Gastroesophageal sphincter (tissue), 4 donors: Measurements from ENCODE around the gene CNTN2. TPM values are rescaled to one million over a fixed set of nuclear protein-coding genes. Genes with fewer than 3 reads are reported as not detected.

Experiments
- ATAC-seq: fragments of 150-250 bp; one replicate; pipeline ENCODE4 v1.9.1; 2016; ENCODE audit warnings: mild to moderate bottlenecking, moderate library complexity
- H3K27ac ChIP-seq, 4 donors: fragments of 200-600 bp; sonication (generic) in 3 of 4; 1 replicate in 3 of 4; 2 replicates in 1 of 4; pipeline ENCODE4 v1.5.1; 2016 to 2019
- H3K27me3 ChIP-seq: fragments of 200-600 bp; sonication (generic); one replicate; pipeline ENCODE4 v1.5.1; 2019
- H3K36me3 ChIP-seq, 2 donors: fragments of 200-600 bp; sonication (generic); one replicate each; pipeline ENCODE4 v1.5.1; 2019; ENCODE audit warnings: control low read depth in 1 of 2
- H3K4me1 ChIP-seq, 3 donors: fragments of 200-600 bp; sonication (generic); 1 replicate in 2 of 3; 2 replicates in 1 of 3; pipeline ENCODE4 v1.5.1; 2016 to 2019; ENCODE audit warnings: control low read depth in 2 of 3
- H3K4me3 ChIP-seq, 2 donors: fragments of 200-600 bp; sonication (generic); one replicate each; pipeline ENCODE4 v1.5.1; 2019; ENCODE audit warnings: mild to moderate bottlenecking in 1 of 2, moderate library complexity in 1 of 2
- H3K9me3 ChIP-seq, 3 donors: fragments of 200-600 bp; sonication (generic); one replicate each; pipeline ENCODE4 v1.5.1; 2017 to 2019; ENCODE audit warnings: control low read depth in 2 of 3
- CTCF ChIP-seq, 4 experiments: fragments of 200-600 bp in 2 of 4; fragments of 450-650 bp in 2 of 4; sonication (generic) in 1 of 4; IDR thresholded peaks; one replicate each; pipeline ENCODE4 v1.5.1; 2017 to 2019; ENCODE audit warnings: antibody characterized with exemption in 4 of 4, mild to moderate bottlenecking in 2 of 4, moderate library complexity in 2 of 4
- EP300 ChIP-seq: sonication (generic); formaldehyde crosslinking; IDR thresholded peaks from one replicate; pipeline ENCODE4 v1.6.1; 2017; ENCODE audit warnings: antibody characterized with exemption, mild to moderate bottlenecking
- POLR2A ChIP-seq, 2 donors: fragments of 450-650 bp; IDR thresholded peaks; one replicate each; pipeline ENCODE4 v1.6.1; 2017; ENCODE audit warnings: antibody characterized with exemption in 2 of 2, mild to moderate bottlenecking in 2 of 2, moderate library complexity in 1 of 2
- POLR2AphosphoS5 ChIP-seq: sonication (generic); formaldehyde crosslinking; IDR thresholded peaks from one replicate; pipeline ENCODE4 v1.6.1; 2017; ENCODE audit warnings: antibody characterized with exemption
- WGBS, 2 donors: methylation state at CpG; one replicate each; pipeline ENCODE4 v1.1.5; 2018; ENCODE audit warnings: low coverage in 1 of 2; 5-methylcytosine and 5-hydroxymethylcytosine counted together
- total RNA-seq, 4 donors: library from RNA; depleted of rRNA; stranded (reverse); fragments of >200 nt; gene quantifications; one replicate each; pipeline ENCODE4 v1.1.0, GENCODE V29; 2016

The CNTN2 gene
- total RNA-seq, 4 donors from 2014 or later = 1.2 to 4.2 (median 1.8) TPM

GRCh38 chr1:205004351-205004750, 38.7 kb upstream of the CNTN2 start:
- TF ChIP-seq POLR2A (IDR thresholded peaks at IDR 0.05) = no peak
- no peak for TF ChIP-seq POLR2AphosphoS5
- no peak for TF ChIP-seq EP300
- TF ChIP-seq CTCF (IDR thresholded peaks at IDR 0.05) = no peak
- peak overlapping the region in 1 of 4 donors; percentile 28 for H3K27ac ChIP-seq
- H3K36me3 ChIP-seq = peaks cover 0 to 58% of the 10 kb centered on the region in 2 donors
- WGBS, 2 donors = 22 to 41% methylated on average over 1 to 3 of the region's 3 CpGs
- peak; percentile 59 for ATAC-seq
- no peak overlapping the region for H3K4me3 ChIP-seq
- no peaks in the 10 kb centered on the region for H3K27me3 ChIP-seq
- no peaks in the 10 kb centered on the region for H3K9me3 ChIP-seq
- peaks cover 0 to 15% (median 4%) of the 10 kb centered on the region in 3 donors for H3K4me1 ChIP-seq

GRCh38 chr1:205008896-205009295, 34.1 kb upstream of the CNTN2 start:
- TF ChIP-seq EP300 (no peak), POLR2A (IDR thresholded peaks at IDR 0.05) (no peak), CTCF (IDR thresholded peaks at IDR 0.05) (no peak), POLR2AphosphoS5 (no peak)
- Histone ChIP-seq H3K27ac (no peak overlapping the region), H3K9me3 (no peaks in the 10 kb centered on the region), H3K27me3 (no peaks in the 10 kb centered on the region), H3K36me3 (peaks cover 0 to 27% of the 10 kb centered on the region in 2 donors), H3K4me1 (peaks cover 0 to 18% (median 4%) of the 10 kb centered on the region in 3 donors), H3K4me3 (no peak overlapping the region)
- ATAC-seq = no peak
- WGBS, 2 donors = 72 to 100% methylated on average over 1 to 5 of the region's 8 CpGs

GRCh38 chr1:205009670-205010069, 33.3 kb upstream of the CNTN2 start:
- H3K4me3 ChIP-seq = no peak overlapping the region
- peaks cover 0 to 21% (median 6%) of the 10 kb centered on the region in 3 donors for H3K4me1 ChIP-seq
- no peak overlapping the region for H3K27ac ChIP-seq
- ATAC-seq = no peak
- H3K27me3 ChIP-seq = no peaks in the 10 kb centered on the region
- no peak for TF ChIP-seq POLR2AphosphoS5
- no peak for TF ChIP-seq CTCF (IDR thresholded peaks at IDR 0.05)
- TF ChIP-seq POLR2A (IDR thresholded peaks at IDR 0.05) = no peak
- no peak for TF ChIP-seq EP300
- H3K36me3 ChIP-seq = peaks cover 0 to 23% of the 10 kb centered on the region in 2 donors
- WGBS, 2 donors = 84% methylated on average over 5 of the region's 12 CpGs; no CpG with 5 or more reads in 1 of the 2 donors
- H3K9me3 ChIP-seq = no peaks in the 10 kb centered on the region

- Histone ChIP-seq H3K27ac (no peak overlapping the region), H3K36me3 (peaks cover 0 to 36% of the 10 kb centered on the region in 2 donors), H3K4me3 (no peak overlapping the region), H3K9me3 (no peaks in the 10 kb centered on the region), H3K27me3 (no peaks in the 10 kb centered on the region), H3K4me1 (peaks cover 0 to 17% (median 6%) of the 10 kb centered on the region in 3 donors)
- WGBS, 2 donors = 77 to 86% methylated on average over 7 to 11 of the region's 13 CpGs
- no peak for ATAC-seq
- TF ChIP-seq CTCF (IDR thresholded peaks at IDR 0.05) (no peak), POLR2AphosphoS5 (no peak), EP300 (no peak), POLR2A (IDR thresholded peaks at IDR 0.05) (no peak)
Measured at GRCh38 chr1:205012391-205013140, 30.4 kb upstream of the CNTN2 start.
